Activated CD4-positive, alpha-beta T cell treated with anti-CD3 and anti-CD28 coated beads, Interleukin-2, Interleukin-4, amounts not matched to agents 100 ng/mL and 50 ng/mL, durations not matched to agents 16 hours and 8 hours (primary cell): ENCODE results near the gene MAPKAPK2.
"Not testable (repeated sequence)": the region's sequence is repeated elsewhere in the genome, so short reads cannot be mapped to it uniquely, and the experiment has no call there.

ENCODE experiments used
- DNase-seq: peaks from one replicate; pipeline ENCODE4 v3.0.0-alpha.2; 2020; ENCODE audit warnings: low spot score

The MAPKAPK2 gene

GRCh38 chr1:206778031-206778430, 93.3 kb downstream of the MAPKAPK2 start:
- DNase-seq = no peak

GRCh38 chr1:206778911-206779310, 94.2 kb downstream of the MAPKAPK2 start:
- not testable (repeated sequence) for DNase-seq

GRCh38 chr1:206779638-206780037, 94.9 kb downstream of the MAPKAPK2 start:
- no peak for DNase-seq

- DNase-seq = no peak
Measured at GRCh38 chr1:206782448-206782847, 97.7 kb downstream of the MAPKAPK2 start.

- DNase-seq = no peak
Measured at GRCh38 chr1:206783506-206783905, 98.8 kb downstream of the MAPKAPK2 start.
